ENCODE measurements around the gene TMEM201.

GRCh38 chr1:9575486-9575885, 13.2 kb upstream of the TMEM201 start:
- TF ChIP-seq POLR2A (IDR thresholded peaks at IDR 0.05; ENCODE audit: low read depth, low read length): no peak
- no peak for TF ChIP-seq CTCF (IDR thresholded peaks at IDR 0.05; ENCODE audit: extremely low read depth in 1 of 2, insufficient read depth in 1 of 2, low read depth in 1 of 2, low read length in 2 of 2)
